Measurements from ENCODE around the gene CEP85. TPM values are rescaled to one million over a fixed set of nuclear protein-coding genes. Genes with fewer than 3 reads are reported as not detected.
"Not testable (repeated sequence)": the region's sequence is repeated elsewhere in the genome, so short reads cannot be mapped to it uniquely, and the experiment has no call there.

Gene CEP85
- total RNA-seq, 1 donor from 2014 or later: 14.6 TPM

DNA sequence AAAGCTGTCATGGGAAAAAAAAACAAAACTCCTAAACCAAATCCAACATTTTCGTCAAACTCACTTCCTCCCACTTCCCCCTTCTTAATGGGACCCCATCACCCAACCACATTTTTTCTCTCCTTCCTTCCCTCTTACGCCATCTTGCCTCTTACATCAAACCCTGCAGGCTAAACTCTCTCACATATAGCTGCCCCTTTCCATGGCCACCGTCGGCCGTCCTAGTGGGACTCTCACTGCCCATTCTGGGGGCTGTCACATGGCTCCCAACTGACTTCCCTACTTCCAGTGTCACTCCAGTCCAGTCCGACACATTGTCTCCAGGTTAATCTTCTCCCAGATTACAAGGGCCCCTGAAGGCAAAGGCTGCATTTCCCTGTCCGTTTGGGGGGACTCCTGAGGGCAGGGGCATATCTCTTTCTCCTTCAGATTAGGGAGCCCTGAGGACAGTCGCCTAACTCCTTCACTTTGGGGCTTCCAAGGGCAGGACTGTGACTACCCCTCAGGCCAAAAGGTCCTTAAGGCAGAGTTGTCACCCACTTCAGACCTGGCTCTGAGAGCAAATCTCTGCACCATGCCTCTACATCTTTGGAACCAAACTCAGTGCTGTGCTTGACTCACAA, 71.8 kb downstream of the CEP85 start:
- peak overlapping the region; percentile 97 for H3K4me3 ChIP-seq (ENCODE audit: low read depth, low read length)
- no peak for DNase-seq (ENCODE audit: low read depth)
- TF ChIP-seq CTCF (conservative IDR thresholded peaks at IDR 0.05; ENCODE audit: low read depth, low read length): no peak

- H3K4me3 ChIP-seq (ENCODE audit: low read depth, low read length): peak within 1 kb of the TSS; percentile 97
These were observed 72.6 kb downstream of the CEP85 start, which contains the start of gene UBXN11 for GRCh38 chr1:26306290-26307229. Gene UBXN11 (minus strand): TSS chr1:26306636. CDS start chr1:26302883, 3,753 bp downstream.

DNA sequence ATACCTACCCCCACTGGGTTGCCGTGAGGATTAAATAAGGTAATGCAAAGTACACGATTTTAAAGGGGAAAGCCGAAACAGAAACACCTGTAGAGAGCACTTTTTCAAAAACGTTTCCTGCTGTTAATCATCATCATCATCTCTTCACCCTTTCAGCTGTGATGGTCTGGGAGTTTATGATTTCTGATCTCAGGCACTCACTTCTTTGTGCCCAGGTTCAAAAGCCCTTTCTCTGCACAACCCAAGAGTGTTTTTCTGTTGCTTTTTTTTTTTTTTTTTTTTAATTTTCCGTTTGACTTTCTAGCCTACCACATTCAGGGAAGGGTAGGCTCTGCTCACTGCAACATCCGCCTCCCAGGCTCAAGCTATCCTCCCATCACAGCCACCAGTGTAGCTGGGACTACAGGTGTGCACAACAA, 73.4 kb downstream of the CEP85 start:
- no peak for TF ChIP-seq CTCF (conservative IDR thresholded peaks at IDR 0.05; ENCODE audit: low read depth, low read length)

More at GRCh38 chr1:26306290-26307229, 72.6 kb downstream of the CEP85 start, which contains the start of gene UBXN11:
- no peak for TF ChIP-seq CTCF (conservative IDR thresholded peaks at IDR 0.05; ENCODE audit: low read depth, low read length)
- DNase-seq (ENCODE audit: low read depth): peak; percentile 74

DNA sequence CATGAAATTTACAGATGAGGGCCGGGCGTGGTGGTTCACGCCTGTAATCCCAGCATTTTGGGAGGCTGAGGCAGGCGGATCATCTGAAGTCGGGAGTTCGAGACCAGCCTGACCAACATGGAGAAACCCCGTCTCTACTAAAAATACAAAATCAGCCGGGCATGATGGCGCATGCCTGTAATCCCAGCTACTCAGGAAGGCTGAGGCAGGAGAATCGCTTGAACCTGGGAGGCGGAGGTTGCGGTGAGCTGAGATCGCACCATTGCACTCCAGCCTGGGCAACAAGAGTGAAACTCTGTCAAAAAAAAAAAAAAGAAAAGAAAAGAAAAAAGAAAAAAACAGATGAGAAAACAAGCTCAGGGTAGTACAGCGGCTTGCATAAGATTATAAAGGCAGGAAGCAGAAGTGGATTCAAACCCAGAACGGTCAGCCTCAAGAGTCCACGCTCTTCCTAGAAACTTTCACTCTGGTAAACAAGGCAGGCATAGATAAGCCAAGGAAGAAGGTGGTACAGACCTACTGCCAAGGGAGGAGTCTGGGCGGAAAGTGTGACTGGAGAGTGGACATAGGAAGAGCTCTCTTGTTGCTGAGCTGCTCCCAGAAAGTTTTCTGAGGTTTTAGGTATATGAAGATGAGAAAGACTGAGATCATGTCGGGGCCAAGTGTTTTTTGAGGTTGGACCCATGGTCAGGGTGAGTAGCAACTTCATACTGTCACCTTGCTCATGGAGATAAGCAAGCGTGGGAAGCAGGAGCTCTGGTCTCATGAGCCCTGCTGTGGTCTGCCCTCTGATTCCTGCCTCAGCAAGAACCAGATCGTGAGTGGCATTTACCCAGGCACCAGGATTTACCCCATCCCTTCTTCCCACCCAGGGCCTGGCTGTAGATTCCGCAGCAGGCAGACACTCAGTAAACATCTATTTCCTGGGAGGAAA, 74.2 kb downstream of the CEP85 start:
- not testable (repeated sequence) for H3K4me3 ChIP-seq (ENCODE audit: low read depth, low read length); DNase-seq (ENCODE audit: low read depth)

More for the DNA sequence above, 73.4 kb downstream of the CEP85 start:
- no peak for DNase-seq (ENCODE audit: low read depth)
- H3K4me3 ChIP-seq (ENCODE audit: low read depth, low read length): no peak overlapping the region

DNA sequence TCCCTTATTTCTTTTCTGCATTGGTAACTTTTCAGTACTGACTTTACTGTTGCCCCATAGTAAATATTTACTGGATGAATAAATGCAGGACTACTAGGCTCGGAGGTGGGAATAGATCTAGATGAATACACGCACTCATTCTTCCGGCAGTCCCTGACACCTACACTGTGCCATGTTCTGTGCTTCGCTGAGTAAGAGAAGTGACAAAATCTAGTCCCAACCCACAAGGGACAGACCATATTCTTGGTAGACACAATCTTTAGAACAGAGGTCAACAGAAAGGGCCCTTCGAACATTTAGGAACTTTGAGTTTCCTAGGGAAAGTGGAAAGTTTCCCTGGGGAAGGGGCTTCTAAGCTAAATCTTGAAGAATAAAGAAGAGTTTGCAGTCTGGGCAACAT, 80.5 kb downstream of the CEP85 start:
- TF ChIP-seq CTCF (conservative IDR thresholded peaks at IDR 0.05; ENCODE audit: low read depth, low read length): no peak
- no peak overlapping the region for H3K4me3 ChIP-seq (ENCODE audit: low read depth, low read length)

DNA sequence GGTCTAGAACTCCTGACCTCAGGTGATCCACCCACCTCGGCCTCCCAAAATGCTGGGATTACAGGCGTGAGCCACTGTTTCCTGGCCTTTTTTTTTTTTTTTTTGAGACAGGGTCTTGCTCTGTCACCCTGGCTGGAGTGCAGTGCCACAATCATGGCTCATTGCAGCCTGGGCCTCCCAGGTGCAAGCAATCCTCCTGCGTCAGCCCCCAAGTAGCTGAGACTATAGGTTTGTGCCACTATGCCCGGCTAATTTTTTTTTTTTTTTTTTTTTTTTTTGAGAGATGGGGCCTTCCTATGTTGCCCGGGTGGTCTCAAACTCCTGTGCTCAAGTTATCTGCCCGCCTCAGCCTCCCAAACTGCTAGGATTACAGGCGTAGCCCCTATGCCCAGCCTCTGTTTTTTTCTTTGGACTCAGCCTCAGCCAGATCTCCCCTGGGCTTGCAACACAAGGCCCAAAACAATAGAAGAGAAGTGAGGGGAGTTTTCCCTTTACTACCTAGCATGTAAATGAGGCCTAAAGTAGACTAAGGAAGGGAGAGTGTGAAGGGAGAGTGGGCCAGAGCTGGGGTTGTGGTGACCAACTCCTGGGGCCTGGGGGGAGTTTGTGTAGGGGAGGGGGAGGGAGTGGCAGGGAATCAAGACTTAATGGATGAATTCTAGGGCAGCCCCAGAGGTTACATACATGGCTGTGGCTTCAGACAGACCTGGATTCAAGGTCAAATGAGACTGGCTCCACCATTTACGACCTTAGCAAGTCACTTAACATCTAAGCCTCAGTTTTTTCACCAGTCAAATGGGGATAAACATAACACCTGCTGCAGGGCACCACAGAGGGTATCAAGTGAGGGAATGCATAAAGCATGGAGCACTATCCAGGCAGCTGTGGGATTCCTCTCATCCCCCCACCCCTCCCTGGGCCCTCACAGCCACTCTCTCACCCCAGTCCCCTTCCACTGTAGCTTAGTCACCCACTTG, 82.2 kb downstream of the CEP85 start:
- H3K4me3 ChIP-seq (ENCODE audit: low read depth, low read length): no peak overlapping the region
- DNase-seq (ENCODE audit: low read depth): no peak
- TF ChIP-seq CTCF (conservative IDR thresholded peaks at IDR 0.05; ENCODE audit: low read depth, low read length): no peak

More for the DNA sequence above, 80.5 kb downstream of the CEP85 start:
- no peak for DNase-seq (ENCODE audit: low read depth)

Data from epithelial cell of proximal tubule (primary cell).